CD4-positive, alpha-beta T cell treated with Interleukin-21 for 1 hour (primary cell): ENCODE data around the gene CCDC6.
"Not testable (repeated sequence)": the region's sequence is repeated elsewhere in the genome, so short reads cannot be mapped to it uniquely, and the experiment has no call there.

Source experiments
- DNase-seq: peaks from one replicate; pipeline ENCODE4 v3.0.0-alpha.2; 2020

Gene CCDC6

DNA sequence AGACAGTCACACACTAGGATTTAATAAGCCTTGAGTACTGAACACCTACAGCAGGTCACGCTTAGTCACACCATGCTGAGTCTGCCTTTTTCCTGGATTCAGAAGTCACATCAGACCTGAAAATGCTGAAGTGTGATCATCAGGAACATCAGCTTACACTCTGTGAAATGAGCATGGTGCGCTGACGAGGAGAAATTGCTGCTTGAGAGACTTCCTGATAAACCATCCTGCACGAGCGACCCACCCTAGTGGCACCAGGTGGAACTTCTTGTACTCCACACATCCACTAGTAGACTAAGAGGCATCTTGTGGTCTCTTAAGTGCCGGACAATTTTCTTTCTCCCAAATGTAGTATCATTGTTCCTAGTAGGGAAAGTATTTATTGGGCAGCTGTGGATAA lies 101.3 kb downstream of the CCDC6 start:
- no peak for DNase-seq

DNA sequence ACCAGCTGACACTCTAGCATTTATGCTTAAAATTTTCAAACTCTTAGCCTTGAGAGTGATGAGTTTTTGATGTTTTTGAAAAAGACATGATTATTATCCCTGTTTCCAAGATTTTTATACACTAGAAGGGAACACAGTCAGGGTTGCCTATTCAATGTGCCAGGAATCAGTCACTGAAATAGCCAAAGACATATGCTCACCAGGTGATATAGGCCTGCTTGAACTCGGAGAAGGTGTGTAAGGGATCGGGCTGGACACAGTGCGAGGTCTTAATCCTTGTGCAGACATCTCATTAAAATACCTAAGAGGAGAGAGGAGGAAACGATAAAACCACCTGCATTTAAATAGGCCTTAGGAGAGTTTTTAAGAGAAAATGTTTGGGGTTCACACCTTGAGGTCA lies 102.1 kb downstream of the CCDC6 start:
- DNase-seq, result no peak

DNA sequence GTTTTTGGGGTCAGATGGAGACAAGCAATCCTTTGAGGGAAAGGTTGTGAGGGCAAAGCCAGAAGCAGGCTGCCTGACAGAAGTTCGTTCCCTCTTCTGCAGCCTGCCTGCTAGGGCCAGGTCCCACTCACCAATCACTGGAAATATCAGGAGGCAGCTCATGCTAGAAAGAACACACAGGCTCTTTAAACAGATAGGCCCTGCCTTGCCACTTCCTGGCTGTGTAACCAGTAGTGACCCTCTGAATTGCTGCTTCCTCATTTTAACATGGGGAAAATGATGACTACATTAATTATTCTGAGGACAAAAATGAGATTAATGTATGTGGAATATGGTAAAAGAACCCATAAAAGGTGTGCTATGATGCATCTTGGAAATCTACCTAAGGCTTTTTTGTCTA lies 102.6 kb downstream of the CCDC6 start:
- no peak for DNase-seq

DNA sequence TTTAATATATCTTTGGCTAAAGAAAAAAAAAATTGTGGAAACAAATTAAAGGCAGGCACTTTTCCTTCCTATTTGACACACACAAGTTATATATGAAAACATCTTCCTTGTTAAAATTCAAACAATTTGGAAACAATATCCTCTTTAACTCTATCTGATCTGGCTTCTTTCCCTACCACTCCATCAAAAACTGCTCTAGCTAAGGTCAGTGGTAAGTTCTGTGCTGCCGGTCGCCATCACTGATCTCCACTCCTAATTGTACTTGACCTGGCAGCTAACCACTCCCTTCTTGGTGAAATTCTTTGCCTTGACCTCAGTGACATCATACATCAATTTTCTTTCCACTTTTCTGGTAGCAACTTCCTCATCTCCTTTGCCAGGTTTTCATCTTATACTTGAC lies 105.2 kb downstream of the CCDC6 start:
- DNase-seq, result no peak

DNA sequence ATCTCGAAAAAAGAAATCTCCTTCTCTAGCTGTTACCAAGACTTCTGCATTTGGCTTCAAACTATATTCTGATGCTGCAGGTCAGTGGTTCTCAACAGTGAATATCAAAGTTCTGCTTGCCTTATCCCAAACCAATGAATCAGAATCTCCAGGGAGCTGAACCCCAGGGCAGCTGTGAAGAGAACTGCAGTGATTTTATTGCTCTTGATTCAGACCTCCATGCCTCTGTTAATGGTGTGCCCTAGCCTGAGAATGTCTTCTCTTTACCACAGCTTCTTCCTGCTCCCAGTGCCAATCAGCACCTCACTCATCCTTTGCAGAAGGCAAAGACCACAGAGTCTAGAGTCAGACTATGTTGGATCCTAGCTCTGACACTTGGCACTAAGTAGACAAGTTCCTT lies 106.9 kb downstream of the CCDC6 start:
- DNase-seq, result no peak

DNA sequence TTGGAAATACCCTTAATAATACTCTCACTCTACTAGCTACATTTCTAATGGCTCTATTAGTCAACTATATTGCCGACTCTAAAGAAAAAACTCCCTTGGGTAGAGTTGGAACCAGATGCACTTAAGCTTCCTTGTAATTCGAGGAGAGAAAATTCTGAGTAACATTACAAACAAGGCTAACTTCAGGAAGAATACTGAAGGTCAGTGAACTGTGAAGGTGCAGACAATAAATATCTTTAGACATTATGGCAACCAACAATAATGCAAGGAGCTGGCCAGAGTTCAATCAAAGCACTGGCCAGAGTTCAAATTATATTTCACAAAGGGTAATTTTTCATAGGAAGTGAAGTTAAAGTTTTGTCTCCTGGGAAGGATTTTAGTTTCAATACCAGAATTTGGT lies 112.4 kb downstream of the CCDC6 start:
- DNase-seq, result no peak

DNA sequence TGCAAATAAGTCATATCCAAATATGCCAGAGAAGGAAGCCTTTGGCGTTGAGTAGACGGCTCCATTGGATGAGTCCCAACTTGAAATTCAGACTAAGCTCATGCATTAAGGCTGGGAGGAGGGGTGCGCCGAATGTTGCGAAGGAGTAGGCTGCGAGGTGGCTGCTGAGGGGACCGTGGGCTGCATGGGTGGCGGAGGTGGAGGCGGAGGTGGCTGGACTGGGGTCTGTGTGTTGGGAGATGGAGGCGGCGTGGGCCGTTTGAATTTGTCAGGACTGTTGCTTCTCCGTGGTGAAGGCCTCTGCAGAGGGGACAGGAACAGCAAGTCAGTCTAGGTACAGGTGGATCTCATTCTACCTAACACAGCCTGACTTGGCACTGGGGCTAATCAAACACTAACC lies 113.5 kb downstream of the CCDC6 start:
- no peak for DNase-seq

DNA sequence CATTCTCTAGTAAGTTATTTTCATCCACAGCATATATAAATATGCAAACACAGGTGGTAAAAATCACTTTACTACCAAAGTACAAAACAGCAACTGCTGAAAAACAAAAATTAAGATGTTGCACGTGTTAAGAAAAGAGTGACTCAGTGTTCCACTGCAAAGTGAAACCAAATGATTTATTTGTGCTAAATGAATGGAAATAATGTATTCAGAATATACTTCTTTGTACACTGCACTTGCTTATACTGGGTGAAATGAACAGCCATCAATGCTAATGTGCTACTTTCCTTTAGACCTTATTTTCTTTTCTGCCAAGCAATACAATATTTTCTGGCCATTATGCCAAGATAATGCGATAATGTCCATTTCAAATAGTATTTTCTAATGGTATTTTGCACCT lies 114.8 kb downstream of the CCDC6 start:
- no peak for DNase-seq

DNA sequence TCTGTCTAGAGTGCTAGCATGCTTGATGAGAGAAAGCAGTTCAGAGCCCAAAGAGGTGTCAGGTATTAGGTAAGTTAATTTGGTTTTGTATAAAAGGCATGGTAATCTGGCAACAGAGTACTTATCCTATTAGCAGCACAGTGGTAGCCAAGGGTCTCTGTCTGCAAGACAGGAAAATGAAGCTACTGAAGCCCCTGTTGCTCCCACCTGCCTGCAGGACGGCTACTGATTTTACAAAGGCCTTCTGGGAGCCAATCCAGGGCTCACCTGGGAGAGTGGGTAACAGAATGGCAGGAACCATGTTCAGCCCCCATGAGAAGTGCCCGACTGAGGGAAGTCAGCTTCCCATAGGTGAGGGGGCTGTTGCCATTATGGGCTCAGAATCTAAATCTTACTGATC lies 116.3 kb downstream of the CCDC6 start:
- not testable (repeated sequence) for DNase-seq

DNA sequence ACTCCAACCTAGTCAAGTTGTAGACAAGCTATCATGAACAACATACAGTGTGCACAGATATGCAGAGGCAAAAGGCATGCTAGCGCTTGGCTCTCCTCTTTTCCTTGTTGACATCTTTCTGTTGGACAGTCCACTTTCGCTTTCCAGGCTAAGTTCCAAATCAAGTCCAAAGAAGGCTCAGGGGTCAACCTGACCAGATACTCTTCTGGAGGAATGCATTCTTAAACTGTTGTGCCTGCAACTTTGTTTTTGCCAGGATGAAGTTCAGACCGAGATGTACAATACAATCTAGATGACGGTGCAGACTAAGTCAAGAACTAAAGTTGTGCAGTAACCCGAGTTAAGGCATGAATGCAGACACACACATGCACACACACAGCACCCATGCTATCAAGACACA lies 117.4 kb downstream of the CCDC6 start:
- not testable (repeated sequence) for DNase-seq

DNA sequence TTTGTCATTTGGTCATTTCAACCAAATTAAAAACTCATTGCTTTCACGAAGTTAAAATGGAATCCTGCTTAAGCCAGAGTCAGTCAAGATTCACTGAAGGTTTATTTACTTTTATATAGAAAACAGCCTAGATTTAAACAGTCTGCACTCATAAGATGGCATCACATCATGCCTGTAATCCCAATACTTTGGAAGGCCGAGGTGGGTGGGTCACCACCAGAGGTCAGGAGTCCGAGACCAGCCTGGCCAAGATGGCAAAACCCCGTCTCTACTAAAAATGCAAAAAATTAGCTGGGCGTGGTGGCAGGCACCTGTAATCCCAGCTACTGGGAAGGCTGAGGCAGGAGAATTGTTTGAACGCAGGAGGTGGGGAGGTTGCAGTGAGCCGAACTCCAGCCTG lies 119.3 kb downstream of the CCDC6 start:
- not testable (repeated sequence) for DNase-seq

DNA sequence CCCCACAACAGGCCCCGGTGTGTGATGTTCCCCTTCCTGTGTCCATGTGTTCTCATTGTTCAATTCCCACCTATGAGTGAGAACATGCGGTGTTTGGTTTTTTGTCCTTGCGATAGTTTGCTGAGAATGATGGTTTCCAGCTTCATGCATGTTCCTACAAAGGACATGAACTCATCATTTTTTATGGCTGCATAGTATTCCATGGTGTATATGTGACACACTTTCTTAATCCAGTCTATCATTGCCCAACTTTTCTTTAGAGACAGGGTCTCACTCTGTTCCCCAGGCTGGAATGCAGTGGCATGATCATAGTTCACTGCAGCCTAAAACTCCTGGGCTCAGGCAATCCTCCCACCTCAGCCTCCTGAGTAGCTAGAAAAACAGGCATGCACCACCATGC lies 120.9 kb downstream of the CCDC6 start:
- DNase-seq, result not testable (repeated sequence)

DNA sequence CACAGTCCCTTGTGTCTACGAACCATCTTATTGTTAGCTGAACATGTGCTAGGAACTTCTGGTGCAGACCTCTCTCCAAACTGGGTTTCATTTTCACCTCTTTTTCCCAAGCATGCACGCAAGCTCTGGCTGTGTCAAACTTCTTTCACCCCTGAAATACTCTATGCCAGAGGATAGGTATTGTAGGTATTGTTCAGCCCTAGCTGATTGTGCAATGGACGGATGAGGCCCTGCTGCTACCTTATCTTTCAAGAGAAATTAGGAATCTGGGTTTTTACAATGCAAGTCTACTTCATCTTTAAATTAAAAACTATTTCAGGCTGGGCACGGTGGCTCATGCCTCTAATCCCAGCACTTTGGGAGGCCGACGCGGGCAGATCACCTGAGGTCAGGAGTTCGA lies 124.8 kb downstream of the CCDC6 start:
- no peak for DNase-seq

DNA sequence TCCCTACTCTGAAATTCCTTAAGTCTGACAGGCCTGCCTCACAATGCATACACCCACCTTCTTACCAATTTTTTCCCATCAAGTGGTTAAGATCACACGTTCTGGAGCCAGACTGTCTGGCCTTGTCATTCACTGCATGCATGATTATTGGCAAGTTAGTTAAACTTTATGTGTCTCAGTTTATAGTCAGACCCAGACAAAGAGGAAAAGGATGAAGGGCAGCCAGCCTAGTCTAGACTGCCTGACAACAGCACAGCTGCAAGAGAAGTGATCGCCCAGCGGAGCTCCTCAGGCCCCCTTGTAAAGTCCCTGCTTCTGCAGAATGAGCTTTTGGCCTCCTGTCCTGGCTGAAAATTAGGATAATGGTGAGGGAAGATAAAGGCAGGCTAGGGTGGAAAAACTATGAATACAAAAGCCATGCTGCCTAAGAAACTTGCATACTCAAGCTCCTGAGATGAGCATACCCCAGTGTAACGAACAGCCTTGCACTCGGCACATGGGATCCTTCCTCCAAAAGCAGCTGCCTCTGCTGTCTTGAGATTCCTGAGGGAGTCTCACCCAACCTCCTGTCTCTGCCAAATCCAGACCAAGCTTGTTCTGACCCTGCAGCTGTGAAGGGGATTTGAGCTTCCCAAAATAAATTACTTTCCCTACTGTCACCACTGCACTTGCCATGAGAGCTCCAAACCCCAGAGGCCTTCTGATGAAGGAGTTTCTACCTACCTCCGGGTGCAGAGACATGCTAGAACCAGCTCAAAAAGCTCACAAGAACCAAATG lies 126.4 kb downstream of the CCDC6 start:
- DNase-seq, result no peak

DNA sequence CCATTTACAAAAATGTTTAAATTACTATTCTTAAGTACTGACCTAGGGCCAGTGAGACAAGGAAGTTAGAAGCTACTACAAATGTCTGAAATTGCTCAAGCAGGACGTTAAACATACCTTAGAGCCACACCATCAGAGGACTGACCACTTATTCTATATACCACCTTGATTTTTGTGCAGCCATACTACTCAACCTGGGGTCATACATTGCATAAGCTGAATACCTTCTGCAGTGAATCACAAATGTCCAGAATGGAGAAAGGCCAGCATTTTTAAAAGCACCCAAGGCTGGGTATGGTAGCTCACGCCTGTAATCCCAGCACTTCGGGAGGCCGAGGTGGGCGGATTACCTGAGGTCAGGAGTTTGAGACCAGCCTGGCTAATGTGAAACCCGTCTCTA lies 131.9 kb downstream of the CCDC6 start:
- no peak for DNase-seq

DNA sequence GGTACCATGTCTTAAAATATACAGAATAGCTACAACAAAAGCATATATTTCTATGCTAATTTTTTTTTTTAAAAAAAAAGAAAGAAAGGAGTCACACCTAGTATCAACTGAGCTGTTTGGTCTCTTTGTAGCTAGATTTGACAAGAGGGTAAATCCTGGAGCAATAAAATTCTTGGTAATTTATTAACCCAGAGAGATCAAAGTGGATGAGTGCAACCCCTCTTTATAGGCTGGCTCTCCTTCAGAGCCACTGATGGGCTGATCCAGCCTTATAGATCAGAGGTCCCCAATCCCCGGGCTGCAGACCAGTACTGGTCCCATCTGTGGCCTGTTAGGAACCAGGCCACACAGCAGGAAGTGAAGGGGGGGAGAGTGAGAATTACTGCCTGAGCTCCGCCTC lies 133.3 kb downstream of the CCDC6 start:
- no peak for DNase-seq

DNA sequence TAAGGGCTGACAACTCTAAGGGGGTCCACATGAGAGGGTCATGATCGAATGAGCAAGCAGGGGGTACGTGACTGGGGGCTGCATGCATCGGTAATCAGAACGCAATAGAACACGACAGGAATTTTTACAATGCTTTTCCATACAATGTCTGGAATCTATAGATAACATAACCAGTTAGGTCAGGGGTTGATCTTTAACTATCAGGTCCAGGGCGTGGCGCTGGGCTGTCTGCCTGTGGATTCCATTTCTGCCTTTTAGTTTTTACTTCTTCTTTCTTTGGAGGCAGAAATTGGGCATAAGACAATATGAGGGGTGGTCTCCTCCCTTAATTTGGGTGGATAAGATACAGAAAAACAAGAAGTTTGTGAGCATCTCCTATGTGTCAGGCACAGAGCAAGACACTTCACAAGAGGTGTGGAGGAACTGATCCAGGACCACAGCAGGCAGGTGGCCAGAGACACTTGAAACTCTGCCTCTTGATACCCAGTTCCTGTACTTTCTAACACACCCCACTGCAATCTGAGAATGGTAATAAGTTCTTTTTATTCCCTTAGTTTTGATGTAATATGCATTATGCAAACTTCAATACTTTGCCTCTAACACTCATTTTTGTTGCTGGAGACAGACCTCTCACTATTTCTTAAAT lies 135.1 kb downstream of the CCDC6 start:
- no peak for DNase-seq

DNA sequence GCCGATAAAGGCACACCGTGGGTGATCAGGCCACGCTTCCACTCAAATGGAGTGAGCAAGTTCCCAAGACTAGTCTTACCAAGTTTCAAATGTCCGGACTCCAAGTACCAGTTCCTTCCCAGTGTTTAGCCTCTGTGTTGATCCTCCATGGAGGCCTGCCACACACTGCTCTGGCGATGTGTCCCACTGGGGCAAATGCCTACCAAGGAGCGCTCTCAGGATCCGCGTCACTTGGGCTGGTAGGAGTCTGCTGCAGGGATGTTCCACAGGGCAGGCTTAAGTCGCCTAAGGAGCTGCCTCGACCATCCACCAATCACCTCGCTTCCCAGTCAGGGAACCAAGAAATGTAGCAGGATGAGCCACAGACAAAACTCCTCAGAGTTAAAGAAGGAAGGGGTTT lies 135.7 kb downstream of the CCDC6 start:
- DNase-seq, result no peak

DNA sequence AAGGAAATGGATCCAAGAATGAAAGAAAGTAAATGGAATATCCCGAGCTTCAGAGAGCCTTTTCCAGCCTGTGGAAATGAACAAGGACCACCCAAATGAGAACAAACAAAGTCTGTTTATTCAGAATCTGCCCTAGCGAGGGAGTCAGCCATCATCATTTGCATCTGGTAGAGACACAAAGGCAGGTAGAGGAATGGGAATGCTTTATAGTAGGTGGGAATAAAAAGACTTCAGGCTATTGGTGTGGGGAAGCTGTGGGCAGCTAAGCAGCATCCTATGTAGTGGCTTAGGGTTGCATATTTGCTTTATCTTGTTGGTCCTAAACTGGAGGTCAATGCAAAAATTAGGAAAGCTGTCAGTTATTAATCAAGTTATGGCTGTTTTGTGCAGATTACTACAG lies 143.9 kb downstream of the CCDC6 start:
- no peak for DNase-seq

DNA sequence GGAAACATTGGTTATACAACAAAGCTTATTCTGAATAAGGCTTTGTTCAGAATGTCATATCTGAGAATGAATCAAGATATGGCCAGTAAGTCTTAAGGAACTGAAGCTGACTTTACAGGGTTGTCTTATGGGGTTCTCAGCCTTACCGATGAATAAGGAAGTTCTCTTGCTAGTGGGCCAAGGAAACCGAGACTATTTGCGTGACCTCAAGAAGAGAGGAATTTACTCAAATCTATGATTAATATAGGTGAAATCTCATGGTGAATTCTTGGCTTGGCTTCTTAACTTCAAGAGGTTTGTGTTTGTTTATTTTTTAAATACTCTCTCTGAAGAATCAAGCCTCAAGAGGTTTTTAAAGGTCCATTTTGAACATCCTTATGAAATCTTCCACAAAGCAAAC lies 148.4 kb downstream of the CCDC6 start:
- DNase-seq, result no peak

DNA sequence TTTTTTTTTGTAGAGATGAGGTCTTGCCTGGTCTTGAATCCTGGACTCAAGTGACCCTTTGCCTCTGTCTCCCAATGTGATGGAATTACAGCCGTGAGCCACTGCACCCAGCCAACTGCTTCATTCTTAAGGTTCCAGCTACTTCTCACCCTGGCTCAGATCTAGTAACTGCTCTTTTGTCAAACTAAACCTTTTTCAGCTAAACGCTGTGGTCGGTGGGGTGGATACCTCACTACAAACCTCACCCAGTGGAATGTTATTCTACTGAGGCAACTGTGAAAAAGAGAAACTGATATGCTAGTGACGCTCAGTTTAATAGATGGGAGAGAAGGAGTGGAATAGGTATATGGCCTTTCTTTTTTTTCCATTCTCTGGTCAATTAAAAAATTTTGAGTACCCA lies 151.4 kb downstream of the CCDC6 start:
- no peak for DNase-seq

DNA sequence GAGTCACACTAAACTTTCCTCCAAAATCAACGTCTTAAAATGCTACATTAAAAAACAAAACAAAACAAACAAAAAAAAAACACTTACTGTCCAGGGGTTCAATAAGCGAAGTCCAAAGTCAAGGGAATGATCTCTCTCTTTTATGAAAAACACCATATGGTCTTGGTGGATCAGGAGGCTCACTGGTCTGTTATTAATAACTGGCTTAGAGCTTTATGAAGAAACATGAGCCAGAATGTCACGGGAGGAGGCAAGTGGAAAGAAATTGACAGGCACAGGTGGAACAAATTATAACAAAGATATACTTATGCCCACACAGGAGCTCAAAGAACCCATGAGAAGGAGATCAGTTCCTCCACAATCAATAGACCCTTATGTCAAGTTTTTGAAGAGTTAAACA lies 153.1 kb downstream of the CCDC6 start, which contains the start of gene MRLN:
Gene MRLN, minus strand, starts transcription at position 189 of the 400 bp plus-strand sequence.
- DNase-seq, result no peak

DNA sequence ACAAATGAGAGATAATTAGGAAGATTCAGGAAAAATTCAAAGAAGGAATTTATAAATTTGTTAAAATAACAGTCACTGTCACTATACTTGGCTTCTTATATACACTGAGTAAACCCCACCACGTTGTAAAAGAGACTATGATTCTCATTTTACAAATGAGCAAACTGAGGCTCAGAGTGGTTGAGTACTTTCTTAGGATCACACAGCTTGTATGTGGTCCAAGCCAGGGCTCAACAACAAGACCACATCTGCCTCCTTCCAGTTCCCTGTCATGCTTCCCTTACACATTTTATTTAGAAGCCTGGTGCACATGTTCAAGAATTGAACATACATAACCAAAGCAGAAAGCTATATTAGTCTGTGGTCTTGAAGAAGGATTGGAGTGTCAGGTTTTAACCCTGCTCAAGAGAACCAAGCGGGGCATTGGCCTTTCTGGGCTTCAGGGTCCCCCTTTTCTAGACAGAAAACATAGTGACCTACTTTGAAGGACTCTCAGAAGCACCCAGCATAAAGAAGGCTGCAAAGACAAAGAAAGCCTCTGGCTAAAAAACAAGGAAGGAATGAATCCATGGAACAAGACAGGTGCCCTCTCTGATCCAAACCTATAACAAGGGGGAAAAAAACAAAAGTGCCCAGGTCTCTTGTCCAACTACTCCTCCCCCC lies 153.9 kb downstream of the CCDC6 start:
- DNase-seq, result no peak
